Measurements from ENCODE around the gene TEX22. TPM values are rescaled to one million over a fixed set of nuclear protein-coding genes. Genes with fewer than 3 reads are reported as not detected.

TEX22 gene
- total and polyA plus RNA-seq, 5 donors = 0.05 to 1.9 (median 0.61) TPM

DNA sequence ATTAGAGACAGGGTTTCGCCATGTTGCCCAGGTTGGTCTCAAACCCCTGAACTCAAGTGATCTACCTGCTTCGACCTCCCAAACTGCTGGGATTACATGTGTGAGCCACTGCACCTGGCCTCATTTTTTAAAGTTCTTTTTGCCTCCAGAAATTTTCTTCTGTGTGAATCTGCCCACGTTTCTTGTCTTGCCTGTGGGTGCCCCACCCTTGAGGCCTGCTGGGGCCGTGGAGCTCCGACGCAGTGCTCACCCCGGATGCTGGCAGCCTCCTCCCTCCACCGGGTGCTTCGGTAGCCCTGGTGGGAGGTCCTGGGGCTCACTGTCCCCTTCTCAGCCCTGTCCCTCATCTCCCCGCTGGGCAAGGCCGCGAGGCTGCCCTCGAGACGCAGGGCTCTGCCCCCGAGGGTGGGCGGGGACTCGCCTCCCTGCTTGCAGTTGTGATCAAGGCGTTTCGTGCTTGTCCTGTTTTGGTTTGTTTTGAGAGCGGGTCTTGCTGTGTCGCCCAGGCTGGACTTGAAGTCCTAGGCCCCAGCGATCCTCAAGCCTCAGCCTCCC, 56.8 kb downstream of the TEX22 start:
- Histone ChIP-seq H3K27ac (ENCODE audit: low read length) (no peak overlapping the region), H3K4me3 (ENCODE audit: low read length) (no peak overlapping the region), H3K27me3 (ENCODE audit: control insufficient read depth, insufficient read depth) (no peaks in the 10 kb centered on the region), H3K9me3 (ENCODE audit: control insufficient read depth, low read length) (no peaks in the 10 kb centered on the region), H3K4me1 (ENCODE audit: control insufficient read depth, insufficient read depth, low read length) (no peaks in the 10 kb centered on the region)
- DNase-seq = peak in 2 of 3 donors; percentile 33 to 42
- intact Hi-C loops (cut with DNase I) = no loop called here
- WGBS = 90% methylated on average over 22 of the region's 22 CpGs
- ATAC-seq = no peak

DNA sequence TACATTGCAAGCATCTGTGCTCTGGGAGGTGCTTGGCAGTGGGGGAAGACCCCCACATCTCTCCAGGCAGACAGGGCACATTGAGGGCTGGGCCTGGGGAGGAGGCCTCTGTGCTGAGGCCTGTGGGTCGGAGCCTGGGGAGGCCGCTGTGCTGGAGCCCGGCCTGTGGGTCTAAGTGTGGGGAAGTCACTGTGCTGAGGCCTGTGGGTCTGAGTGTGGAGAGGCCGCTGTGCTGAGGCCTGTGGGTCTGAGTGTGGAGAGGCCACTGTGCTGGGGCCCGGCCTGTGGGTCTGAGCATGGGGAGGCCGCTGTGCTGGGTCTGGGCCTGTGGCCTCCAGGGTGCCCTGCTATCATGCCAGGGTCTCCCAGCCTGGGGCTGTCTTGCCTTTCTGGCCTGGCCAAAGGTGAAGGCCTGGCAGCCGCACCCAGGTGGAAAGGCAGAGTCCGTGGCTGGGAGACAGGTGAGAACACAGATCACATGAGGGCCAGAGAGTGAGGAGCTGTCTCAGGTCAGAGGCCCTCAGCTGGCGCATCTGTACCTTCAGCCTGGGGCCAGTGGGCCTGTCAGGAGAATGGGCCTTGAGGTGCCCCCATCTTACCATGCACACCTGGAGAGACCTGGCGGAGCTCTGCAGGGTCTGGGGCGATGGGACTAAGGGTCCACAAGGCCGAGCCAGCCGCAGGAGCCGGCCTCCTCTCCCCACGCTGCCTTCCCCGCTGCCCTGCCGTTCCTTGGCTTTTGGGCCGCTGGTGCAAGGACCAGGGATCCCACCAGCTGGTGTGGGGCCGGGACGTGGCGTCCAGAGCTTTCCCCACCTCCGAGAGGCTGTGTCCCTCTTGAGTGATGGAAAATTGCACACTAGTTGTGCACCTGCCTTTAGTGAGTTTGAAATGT, 57.7 kb downstream of the TEX22 start:
- no peaks in the 10 kb centered on the region for H3K27me3 ChIP-seq (ENCODE audit: control insufficient read depth, insufficient read depth)
- H3K4me1 ChIP-seq (ENCODE audit: control insufficient read depth, insufficient read depth, low read length) = no peaks in the 10 kb centered on the region
- H3K9me3 ChIP-seq (ENCODE audit: control insufficient read depth, low read length) = no peaks in the 10 kb centered on the region
- no peak overlapping the region for H3K4me3 ChIP-seq (ENCODE audit: low read length)
- 88% methylated on average over 22 of the region's 22 CpGs for WGBS
- DNase-seq (peak; percentile 10 to 41 (median 40)), ATAC-seq (peak in 1 of 2 donors; percentile 13)
- intact Hi-C loops (cut with DNase I) = no loop called here
- H3K27ac ChIP-seq (ENCODE audit: low read length) = no peak overlapping the region

DNA sequence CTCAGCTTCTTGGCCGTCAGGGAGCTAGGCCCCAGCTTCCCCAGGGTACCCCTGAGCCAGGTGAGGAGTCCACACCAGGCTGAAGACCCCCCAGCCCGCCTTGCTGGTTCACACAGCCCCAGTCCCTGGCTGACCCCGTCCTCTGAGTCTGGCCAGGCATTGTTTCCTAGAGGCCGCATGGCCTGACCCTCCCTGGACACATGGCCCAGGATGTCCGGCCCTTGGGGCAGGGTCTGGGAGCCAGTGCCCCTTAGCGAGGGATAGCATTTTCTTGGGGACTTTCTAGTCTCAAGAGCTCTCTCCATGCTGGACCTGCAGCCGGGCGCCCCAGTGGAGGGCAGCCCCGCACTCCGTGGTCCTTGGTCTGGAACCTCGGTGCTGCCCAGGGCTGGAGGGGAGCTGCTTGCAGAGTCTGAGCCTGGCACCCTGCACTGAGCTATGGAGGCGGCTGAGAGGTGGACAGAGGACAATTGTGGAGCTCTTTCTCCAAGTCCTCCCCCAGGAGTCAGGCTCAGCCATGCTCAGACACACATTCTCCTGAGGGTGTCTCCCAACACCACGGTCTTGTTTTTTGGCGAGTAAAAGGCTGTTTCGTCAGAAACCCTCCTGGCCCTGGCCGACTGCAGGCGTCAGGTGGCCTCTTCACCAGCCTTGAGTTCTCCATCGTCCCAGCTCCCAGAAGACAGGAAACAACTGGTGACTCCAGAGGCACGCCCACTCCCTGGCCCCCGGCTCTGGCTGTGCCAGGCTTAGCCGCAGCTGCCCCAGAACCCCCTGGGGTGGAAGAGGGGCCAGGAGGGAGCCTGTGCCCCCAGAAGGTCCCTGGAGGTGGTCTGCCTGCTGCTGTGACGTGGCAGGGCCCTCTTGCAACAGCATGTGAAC, 58.6 kb downstream of the TEX22 start:
- ATAC-seq (peak in 1 of 2 donors; percentile 10), DNase-seq (peak; percentile 7 to 61 (median 44))
- H3K27me3 ChIP-seq (ENCODE audit: control insufficient read depth, insufficient read depth) = no peaks in the 10 kb centered on the region
- 77% methylated on average over 22 of the region's 22 CpGs for WGBS
- intact Hi-C loops (cut with DNase I) = no loop called here
- H3K9me3 ChIP-seq (ENCODE audit: control insufficient read depth, low read length) = no peaks in the 10 kb centered on the region
- H3K4me1 ChIP-seq (ENCODE audit: control insufficient read depth, insufficient read depth, low read length) = no peaks in the 10 kb centered on the region
- no peak overlapping the region for H3K27ac ChIP-seq (ENCODE audit: low read length)
- no peak overlapping the region for H3K4me3 ChIP-seq (ENCODE audit: low read length)

DNA sequence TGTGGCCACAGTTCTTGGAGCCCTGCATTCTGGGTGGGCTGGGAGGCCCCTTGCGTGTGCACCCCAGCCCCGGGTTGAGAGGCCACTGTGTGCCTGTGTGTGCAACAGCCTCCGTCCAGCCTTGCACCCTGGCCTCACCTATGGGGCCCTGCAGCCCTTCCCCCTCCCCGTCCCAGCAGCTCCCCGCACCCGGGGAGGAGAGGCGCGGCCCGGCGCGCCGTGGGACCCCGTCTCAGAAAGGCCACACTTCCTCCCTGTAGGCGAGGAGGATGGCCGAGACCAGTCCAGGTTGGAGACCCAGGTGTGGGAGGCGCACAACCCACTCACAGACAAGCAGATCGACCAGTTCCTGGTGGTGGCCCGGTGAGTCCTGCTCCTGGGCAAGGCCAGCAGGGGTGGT, 59.7 kb downstream of the TEX22 start:
- WGBS = 90% methylated on average over 18 of the region's 18 CpGs
- Histone ChIP-seq H3K27me3 (ENCODE audit: control insufficient read depth, insufficient read depth) (no peaks in the 10 kb centered on the region), H3K4me1 (ENCODE audit: control insufficient read depth, insufficient read depth, low read length) (no peaks in the 10 kb centered on the region), H3K9me3 (ENCODE audit: control insufficient read depth, low read length) (no peaks in the 10 kb centered on the region), H3K27ac (ENCODE audit: low read length) (no peak overlapping the region), H3K4me3 (ENCODE audit: low read length) (no peak overlapping the region)
- DNase-seq = peak; percentile 13 to 48 (median 34)
- intact Hi-C loops (cut with DNase I) = no loop called here
- ATAC-seq = no peak

DNA sequence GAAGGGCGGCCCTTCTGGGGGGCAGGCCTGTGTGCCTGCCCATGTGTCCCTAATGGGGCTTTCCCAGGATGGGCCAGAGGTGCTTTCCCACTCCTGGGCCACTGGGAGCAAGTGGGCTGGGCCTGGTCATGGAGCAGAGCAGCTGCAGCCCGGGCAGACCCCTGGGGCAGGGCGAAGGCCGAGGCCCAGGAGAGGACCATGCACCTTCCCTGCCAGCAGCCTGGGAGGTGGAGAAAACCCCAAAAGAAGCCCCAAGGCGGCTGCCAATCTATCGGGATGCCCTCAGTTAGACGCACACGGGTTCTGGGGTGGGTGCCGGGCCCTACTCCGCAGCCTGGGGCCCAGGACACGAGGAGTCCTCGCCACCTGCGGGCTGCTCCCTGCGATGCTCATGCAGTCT, 60.2 kb downstream of the TEX22 start:
- WGBS = 88% methylated on average over 14 of the region's 14 CpGs
- H3K4me3 ChIP-seq (ENCODE audit: low read length) = no peak overlapping the region
- no peaks in the 10 kb centered on the region for H3K4me1 ChIP-seq (ENCODE audit: control insufficient read depth, insufficient read depth, low read length)
- H3K27ac ChIP-seq (ENCODE audit: low read length) = no peak overlapping the region
- DNase-seq = peak; percentile 14 to 47 (median 44)
- no peaks in the 10 kb centered on the region for H3K9me3 ChIP-seq (ENCODE audit: control insufficient read depth, low read length)
- intact Hi-C loops (cut with DNase I) = no loop called here
- no peak for ATAC-seq
- H3K27me3 ChIP-seq (ENCODE audit: control insufficient read depth, insufficient read depth) = no peaks in the 10 kb centered on the region

DNA sequence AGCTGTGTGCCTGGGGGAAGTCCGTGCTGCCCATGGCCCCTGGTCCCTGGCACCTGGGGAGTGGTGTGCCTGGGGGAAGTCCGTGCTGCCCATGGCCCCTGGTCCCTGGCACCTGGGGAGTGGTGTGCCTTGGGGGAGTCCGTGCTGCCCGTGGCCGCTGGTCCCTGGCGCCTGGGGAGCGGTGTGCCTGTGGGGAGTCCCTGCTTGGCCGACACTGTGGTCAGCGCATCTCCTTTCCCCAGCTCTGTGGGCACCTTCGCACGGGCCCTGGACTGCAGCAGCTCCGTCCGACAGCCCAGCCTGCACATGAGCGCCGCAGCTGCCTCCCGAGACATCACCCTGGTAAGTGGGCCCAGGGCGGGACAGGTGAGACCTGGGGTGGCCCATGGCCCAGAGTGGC, 61.8 kb downstream of the TEX22 start:
- Histone ChIP-seq H3K4me1 (ENCODE audit: control insufficient read depth, insufficient read depth, low read length) (no peaks in the 10 kb centered on the region), H3K27me3 (ENCODE audit: control insufficient read depth, insufficient read depth) (no peaks in the 10 kb centered on the region), H3K27ac (ENCODE audit: low read length) (no peak overlapping the region), H3K9me3 (ENCODE audit: control insufficient read depth, low read length) (no peaks in the 10 kb centered on the region), H3K4me3 (ENCODE audit: low read length) (no peak overlapping the region)
- ATAC-seq (no peak), DNase-seq (peak in 1 of 3 donors; percentile 46)
- intact Hi-C loops (cut with DNase I) = no loop called here
- 97% methylated on average over 17 of the region's 17 CpGs for WGBS

DNA sequence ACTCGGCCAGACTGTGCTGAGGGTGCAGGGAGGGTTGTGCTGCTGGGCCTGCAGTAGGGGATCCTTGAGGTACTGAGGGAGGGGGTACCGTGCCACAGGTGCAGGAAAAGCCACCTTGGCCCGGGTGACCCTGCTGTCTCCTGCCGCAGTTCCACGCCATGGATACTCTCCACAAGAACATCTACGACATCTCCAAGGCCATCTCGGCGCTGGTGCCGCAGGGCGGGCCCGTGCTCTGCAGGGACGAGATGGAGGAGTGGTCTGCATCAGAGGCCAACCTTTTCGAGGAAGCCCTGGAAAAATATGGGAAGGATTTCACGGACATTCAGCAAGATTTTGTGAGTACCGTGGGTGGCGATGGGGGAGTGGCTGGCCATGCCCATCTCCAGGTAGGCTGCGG, 62.3 kb downstream of the TEX22 start:
- Histone ChIP-seq H3K27me3 (ENCODE audit: control insufficient read depth, insufficient read depth) (no peaks in the 10 kb centered on the region), H3K4me3 (ENCODE audit: low read length) (no peak overlapping the region), H3K9me3 (ENCODE audit: control insufficient read depth, low read length) (no peaks in the 10 kb centered on the region), H3K4me1 (ENCODE audit: control insufficient read depth, insufficient read depth, low read length) (no peaks in the 10 kb centered on the region), H3K27ac (ENCODE audit: low read length) (no peak overlapping the region)
- DNase-seq = no peak
- intact Hi-C loops (cut with DNase I) = no loop called here
- WGBS = 94% methylated on average over 17 of the region's 17 CpGs
- no peak for ATAC-seq

DNA sequence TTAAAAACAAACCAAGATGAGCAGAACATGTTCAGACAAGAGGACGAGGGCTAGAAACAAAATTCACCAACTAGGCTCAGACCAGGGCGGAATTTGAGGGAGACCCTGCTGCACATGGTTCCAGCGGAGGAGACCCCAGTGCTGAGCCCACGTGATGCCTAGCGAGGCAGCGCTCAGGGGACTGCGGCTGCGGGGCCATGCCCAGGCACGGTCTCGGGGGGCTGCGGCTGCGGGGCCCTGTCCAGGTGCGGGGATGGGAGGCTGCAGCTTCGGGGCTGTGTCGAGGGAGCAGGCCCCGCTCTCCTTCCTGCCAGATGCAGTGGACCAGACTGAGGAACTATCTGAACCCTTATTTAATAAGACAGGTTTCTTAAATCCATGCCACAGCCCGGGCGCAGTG, 63.6 kb downstream of the TEX22 start:
- 97% methylated on average over 18 of the region's 18 CpGs for WGBS

More for the DNA sequence above, 63.6 kb downstream of the TEX22 start:
- no peaks in the 10 kb centered on the region for H3K27me3 ChIP-seq (ENCODE audit: control insufficient read depth, insufficient read depth)
- DNase-seq (no peak), ATAC-seq (no peak)
- intact Hi-C loops (cut with DNase I) = no loop called here
- no peaks in the 10 kb centered on the region for H3K4me1 ChIP-seq (ENCODE audit: control insufficient read depth, insufficient read depth, low read length)
- no peak overlapping the region for H3K27ac ChIP-seq (ENCODE audit: low read length)
- H3K9me3 ChIP-seq (ENCODE audit: control insufficient read depth, low read length) = no peaks in the 10 kb centered on the region
- H3K4me3 ChIP-seq (ENCODE audit: low read length) = no peak overlapping the region

Other genes starting within 250 kb of the TEX22 start
- 10 to 100 TPM; 16.5 to 21.3 (median 17.4) TPM for gene JAG2, start 229.8 kb upstream of the TEX22 start, total RNA-seq
- 17.8 TPM for gene JAG2, start 229.8 kb upstream of the TEX22 start, polyA plus RNA-seq
- 10 to 100 TPM; 23.9 to 35.5 (median 32.0) TPM for gene NUDT14, start 217.2 kb upstream of the TEX22 start, total RNA-seq
- gene NUDT14, start 217.2 kb upstream of the TEX22 start, polyA plus RNA-seq = 31.4 TPM
- 10 to 100 TPM; 28.1 to 40.5 (median 35.8) TPM for gene BTBD6, start 150.0 kb upstream of the TEX22 start, total RNA-seq
- gene BTBD6, start 150.0 kb upstream of the TEX22 start, polyA plus RNA-seq = 42.2 TPM
- 10 to 100 TPM; 18.1 to 21.1 (median 18.4) TPM for gene BRF1, start 97.5 kb upstream of the TEX22 start, total RNA-seq
- 17.9 TPM for gene BRF1, start 97.5 kb upstream of the TEX22 start, polyA plus RNA-seq
- 10 to 100 TPM; 50.6 to 67.0 (median 64.4) TPM for gene PACS2, start 83.8 kb upstream of the TEX22 start, total RNA-seq
- 63.0 TPM for gene PACS2, start 83.8 kb upstream of the TEX22 start, polyA plus RNA-seq
- gene MTA1, start 21.3 kb downstream of the TEX22 start, total RNA-seq = 100 to 1,000 TPM; 121 to 179 (median 157) TPM
- 131 TPM for gene MTA1, start 21.3 kb downstream of the TEX22 start, polyA plus RNA-seq
- 1,000 to 10,000 TPM; 1,091 to 1,370 (median 1,238) TPM for gene CRIP2, start 76.3 kb downstream of the TEX22 start, total RNA-seq
- gene CRIP2, start 76.3 kb downstream of the TEX22 start, polyA plus RNA-seq = 1,790 TPM
- 100 to 1,000 TPM; 161 to 218 (median 192) TPM for gene CRIP1, start 88.3 kb downstream of the TEX22 start, total RNA-seq
- gene CRIP1, start 88.3 kb downstream of the TEX22 start, polyA plus RNA-seq = 243 TPM
- gene TEDC1, start 92.7 kb downstream of the TEX22 start, total RNA-seq = 1 to 10 TPM; 5.2 to 6.9 (median 5.8) TPM
- 6.5 TPM for gene TEDC1, start 92.7 kb downstream of the TEX22 start, polyA plus RNA-seq
- gene TMEM121, start 128.0 kb downstream of the TEX22 start, total RNA-seq = 1 to 10 TPM; 2.8 to 4.4 (median 3.6) TPM
- 2.3 TPM for gene TMEM121, start 128.0 kb downstream of the TEX22 start, polyA plus RNA-seq

All from right cardiac atrium (tissue), 5 donors.